NCI-H82 treated with DMSO at 0.1 percent for 48 hours (cell line): ENCODE results near the gene ERGIC2.

Experiments used
- DNase-seq: peaks from one replicate; lab custom pipeline; 2025; ENCODE audit not compliant: unreplicated experiment; lab: John Stamatoyannopoulos, UW

The ERGIC2 gene

GRCh38 chr12:29376118-29376517, 4.9 kb downstream of the ERGIC2 start:
- no peak for DNase-seq

- no peak for DNase-seq
Observed at GRCh38 chr12:29374913-29375312, 6.1 kb downstream of the ERGIC2 start.

GRCh38 chr12:29374012-29374411, 7.0 kb downstream of the ERGIC2 start:
- DNase-seq: no peak

GRCh38 chr12:29365091-29365490, 15.9 kb downstream of the ERGIC2 start:
- no peak for DNase-seq

GRCh38 chr12:29354954-29355353, 26.0 kb downstream of the ERGIC2 start:
- no peak for DNase-seq

DNA sequence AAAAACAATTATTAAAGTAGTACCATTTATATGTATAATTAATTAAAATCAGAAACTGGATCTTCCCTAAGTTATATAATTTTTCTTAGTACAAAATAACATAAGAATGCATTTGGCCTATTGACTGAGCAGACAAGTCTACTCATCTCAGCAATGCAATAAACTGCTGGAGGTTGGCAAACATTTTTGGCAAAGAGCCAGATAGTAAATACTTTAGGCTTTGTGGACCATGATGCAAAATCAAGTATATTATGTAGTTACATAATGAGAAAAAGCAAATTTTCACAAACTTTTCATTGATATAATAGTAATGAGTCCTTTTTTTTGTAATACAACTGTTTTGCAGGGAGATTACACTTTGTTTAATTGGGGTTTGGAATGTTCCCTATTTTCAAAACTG, 30.9 kb downstream of the ERGIC2 start:
- DNase-seq: no peak

GRCh38 chr12:29346769-29347421, 34.1 kb downstream of the ERGIC2 start:
- no peak for DNase-seq

DNA sequence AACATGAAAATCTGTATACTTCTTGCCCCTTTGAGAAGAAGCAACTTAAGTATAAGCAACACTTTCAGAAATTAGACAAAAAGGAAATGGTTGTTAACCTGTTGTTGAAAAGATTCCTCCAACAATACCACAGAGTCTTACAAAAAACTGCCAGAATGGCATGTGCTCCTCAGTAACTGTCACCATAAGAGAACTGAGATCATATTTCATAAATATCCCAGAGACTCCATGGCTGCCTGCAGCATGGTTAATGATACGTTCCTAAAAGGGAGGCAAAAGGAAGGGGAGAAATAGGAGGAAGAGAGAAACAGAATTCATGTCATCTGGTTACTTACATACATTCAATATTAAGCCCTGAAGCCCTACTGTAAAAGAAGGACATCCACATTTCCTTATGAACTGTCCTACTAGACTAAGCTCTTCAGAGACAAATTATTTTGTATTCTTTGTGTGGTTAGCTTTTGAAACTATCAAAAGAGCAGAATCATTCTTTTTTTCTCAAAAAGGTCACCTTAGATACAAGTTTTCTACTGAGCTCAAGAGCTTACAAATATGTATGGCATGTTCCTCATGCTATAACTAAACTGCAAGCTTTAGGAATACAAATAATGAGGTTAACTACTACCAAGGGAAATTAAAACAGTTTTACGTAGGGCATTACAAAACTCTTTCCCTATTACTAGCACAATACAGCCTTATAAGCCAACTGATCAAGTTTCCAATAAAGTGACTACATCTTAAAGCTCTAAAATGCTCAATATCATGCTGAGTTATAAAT, 37.8 kb downstream of the ERGIC2 start:
- DNase-seq: no peak

DNA sequence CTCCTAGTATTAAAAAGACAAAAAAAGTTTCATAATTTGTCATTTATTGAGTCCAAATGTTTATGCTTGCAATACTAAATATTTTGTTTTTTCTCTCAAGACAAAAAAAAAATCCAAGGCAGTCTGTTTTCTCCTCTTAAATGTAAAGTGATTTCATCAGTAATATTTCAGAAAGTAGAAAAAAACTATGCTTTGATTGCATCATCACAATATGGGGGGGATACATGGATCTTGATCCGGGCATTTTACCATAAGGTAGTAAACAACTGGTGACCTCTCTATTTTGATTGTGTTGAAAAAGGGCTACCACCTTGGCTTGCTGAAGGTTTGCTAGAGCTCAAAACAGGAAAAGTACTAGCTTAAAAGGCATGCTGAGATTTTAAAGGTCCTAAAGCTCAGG, 43.6 kb downstream of the ERGIC2 start:
- DNase-seq: no peak

DNA sequence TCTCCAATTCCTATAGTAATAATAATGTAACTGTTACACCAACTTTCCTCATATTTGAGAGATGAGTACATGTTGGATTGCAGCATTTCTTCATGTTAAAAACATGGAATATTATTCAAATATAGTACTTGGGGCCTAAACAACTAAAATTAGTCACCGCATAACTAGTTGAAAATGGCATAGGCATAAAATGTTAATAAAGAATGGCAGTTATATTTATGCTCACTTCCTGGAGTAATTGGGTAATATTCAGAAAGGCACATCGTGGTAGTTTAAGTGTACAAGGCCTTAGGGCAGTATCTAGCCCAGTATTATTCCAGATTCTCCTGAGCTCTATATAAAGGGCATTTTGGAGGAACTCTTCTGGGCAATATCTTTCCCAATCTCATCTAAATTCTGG, 46.0 kb downstream of the ERGIC2 start:
- no peak for DNase-seq

GRCh38 chr12:29333178-29333577, 47.8 kb downstream of the ERGIC2 start:
- no peak for DNase-seq

DNA sequence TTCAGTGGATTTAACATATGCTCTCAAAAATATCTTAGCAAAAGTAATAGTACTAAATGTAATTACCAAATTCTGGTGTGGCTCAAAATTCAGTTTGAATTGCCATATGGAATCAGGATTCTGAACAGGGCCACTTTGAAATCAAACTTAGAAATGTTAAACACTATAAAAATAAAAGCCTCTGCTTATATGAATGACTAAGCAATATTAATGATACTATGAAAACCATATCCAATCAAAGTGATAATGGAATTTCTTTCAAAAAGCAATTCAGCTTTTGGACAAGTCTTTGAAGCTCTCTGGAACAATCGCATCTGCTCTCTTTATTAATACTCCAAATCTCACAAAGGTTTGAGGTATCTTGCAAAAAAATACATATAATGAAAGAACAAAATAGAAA, 51.6 kb downstream of the ERGIC2 start:
- no peak for DNase-seq

DNA sequence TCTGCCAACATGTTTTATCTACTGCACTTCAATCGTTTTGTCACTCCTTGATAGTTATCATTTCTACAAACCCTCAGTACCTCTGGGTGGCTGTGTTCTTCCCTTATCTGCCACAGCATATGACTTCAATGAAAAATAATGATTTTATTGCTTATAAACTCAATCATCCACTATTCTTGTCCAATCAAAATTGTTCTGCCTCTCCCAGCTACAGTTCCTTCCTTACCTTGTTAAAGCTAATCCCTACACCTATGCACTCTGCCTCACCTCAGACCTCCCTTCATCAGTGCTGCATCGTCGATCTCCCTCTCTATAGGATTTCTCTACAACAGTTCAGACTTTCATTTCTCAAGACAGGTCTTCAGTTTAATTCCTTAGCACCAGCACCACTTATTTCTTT, 58.8 kb downstream of the ERGIC2 start:
- DNase-seq: no peak

GRCh38 chr12:29320295-29321085, 60.5 kb downstream of the ERGIC2 start:
- DNase-seq: no peak

DNA sequence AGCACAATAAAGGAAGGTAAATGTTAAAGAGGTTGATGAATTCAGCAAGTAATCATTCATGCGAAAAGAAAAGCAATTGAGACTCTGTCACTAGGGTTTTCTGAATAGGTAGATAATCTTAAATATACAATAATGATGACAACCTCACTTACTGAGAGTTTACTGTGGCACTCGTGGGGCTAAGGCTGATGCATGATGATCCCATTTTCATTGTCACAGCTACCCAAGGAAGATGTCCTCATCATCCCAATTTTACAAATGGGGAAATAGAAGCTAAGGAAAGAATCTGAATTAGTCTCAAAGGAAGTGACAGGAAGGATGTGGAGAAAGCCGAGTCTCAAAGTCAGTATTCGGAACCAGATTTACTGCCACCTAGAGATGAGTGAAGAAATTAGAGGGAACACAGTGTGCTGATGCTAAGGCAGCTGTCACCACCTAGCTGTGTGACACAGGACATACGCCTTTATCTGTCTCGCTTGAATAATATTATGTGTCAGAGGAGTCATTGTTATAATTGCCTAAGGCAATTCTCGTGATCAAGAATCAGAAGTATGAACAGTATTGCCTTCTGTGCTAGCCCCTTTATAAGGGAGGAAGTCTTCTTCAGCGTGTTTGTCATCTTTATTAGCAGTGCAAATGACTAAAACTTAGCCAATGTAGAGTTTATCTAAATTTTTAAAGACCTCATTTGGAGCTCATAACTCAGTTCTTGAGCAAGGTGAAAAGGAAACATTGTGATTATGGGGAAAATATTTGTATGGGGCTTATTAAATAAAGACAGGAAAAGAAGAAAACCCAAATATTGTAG, 63.2 kb downstream of the ERGIC2 start:
- DNase-seq: peak; percentile 81

DNA sequence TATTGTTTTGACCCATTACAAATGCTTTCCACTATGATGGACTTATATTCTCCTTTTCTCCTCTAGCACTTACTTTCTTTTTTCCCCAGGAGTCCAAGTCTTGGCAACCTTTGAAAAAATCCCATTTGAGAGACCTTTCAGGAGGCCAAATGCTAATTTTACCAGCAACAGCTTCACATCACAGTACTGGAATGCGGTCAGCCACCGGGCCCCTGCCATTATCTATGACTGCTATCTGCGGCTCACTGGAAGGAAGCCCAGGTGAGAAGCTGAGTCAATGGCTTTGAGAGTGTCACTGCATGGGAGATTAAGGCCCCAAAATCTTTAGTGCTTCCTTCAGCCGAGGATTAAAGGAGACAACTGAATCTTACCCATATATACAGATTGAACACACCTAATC, 64.2 kb downstream of the ERGIC2 start:
- DNase-seq: no peak

DNA sequence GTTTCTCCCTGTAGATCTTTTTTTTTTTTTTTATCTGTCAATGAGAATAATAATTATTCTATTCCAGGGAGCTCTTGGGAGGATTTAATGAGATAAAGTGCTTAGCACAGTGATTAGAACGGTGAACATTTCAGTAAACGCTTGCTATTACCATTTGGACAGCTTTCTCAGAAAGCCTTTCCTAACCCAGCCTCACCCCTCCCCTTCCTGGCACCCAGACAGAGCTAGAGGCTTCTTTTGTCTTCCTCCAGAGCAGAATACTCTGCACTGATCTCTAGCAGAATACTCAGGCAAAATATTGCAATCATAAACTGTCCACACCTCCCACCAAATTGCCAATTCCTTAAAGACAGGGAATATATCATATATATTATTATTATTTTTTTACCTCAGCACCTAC, 66.6 kb downstream of the ERGIC2 start:
- DNase-seq: peak; percentile 64

GRCh38 chr12:29310899-29311298, 70.1 kb downstream of the ERGIC2 start:
- DNase-seq: no peak

- DNase-seq: no peak
Observed at GRCh38 chr12:29309320-29309902, 71.6 kb downstream of the ERGIC2 start.

- no peak for DNase-seq
Observed at GRCh38 chr12:29306682-29307081, 74.3 kb downstream of the ERGIC2 start.

GRCh38 chr12:29306266-29306665, 74.7 kb downstream of the ERGIC2 start:
- DNase-seq: no peak
